Heart right ventricle (tissue), 16 donors: ENCODE data around the gene ALG12. TPM values are rescaled to one million over a fixed set of nuclear protein-coding genes. Genes with fewer than 3 reads are reported as not detected.

Experiments
- ATAC-seq, 8 donors: fragments of 200-7000 bp; cut with Tn5 transposase; one replicate each; pipeline ENCODE4 v1.9.1; 2020; ENCODE audit warnings: mild to moderate bottlenecking in 8 of 8, moderate library complexity in 8 of 8, moderate number of reproducible peaks in 1 of 8
- DNase-seq, 2 donors: peaks; one replicate each; pipeline ENCODE4 v3.0.0-alpha.2; 2020
- H3K27ac ChIP-seq, 10 donors: fragments of 200-600 bp; sonication (generic) in 2 of 10; one replicate each; pipeline versions ENCODE4 v1.5.0 to v1.8.0; 2020 to 2022; ENCODE audit warnings: mild to moderate bottlenecking in 3 of 10
- H3K27me3 ChIP-seq, 7 donors: fragments of 200-600 bp; one replicate each; pipeline ENCODE4 v1.8.0; 2021 to 2022; ENCODE audit warnings: mild to moderate bottlenecking in 2 of 7
- H3K36me3 ChIP-seq, 9 donors: fragments of 200-600 bp; sonication (generic) in 1 of 9; one replicate each; pipeline versions ENCODE4 v1.5.0 to v1.8.0; 2020 to 2022; ENCODE audit warnings: mild to moderate bottlenecking in 2 of 9
- H3K4me1 ChIP-seq, 9 donors: fragments of 200-600 bp; sonication (generic) in 1 of 9; one replicate each; pipeline versions ENCODE4 v1.5.0 to v1.8.0; 2020 to 2022; ENCODE audit warnings: mild to moderate bottlenecking in 4 of 9
- H3K4me3 ChIP-seq, 10 donors: fragments of 200-600 bp; sonication (generic) in 2 of 10; one replicate each; pipeline versions ENCODE4 v1.5.0 to v1.8.0; 2020 to 2022; ENCODE audit warnings: mild to moderate bottlenecking in 7 of 10, moderate library complexity in 2 of 10
- H3K9me3 ChIP-seq, 11 donors: fragments of 200-600 bp in 10 of 11; sonication (generic) in 2 of 11; one replicate each; pipeline versions ENCODE4 v1.5.0 to v1.8.0; 2013 to 2022; ENCODE audit warnings: mild to moderate bottlenecking in 2 of 11, control low read depth in 1 of 11, moderate library complexity in 1 of 11
- CTCF ChIP-seq, 9 donors: fragments of 200-600 bp; sonication (generic) in 2 of 9; IDR thresholded peaks; one replicate each; pipeline versions ENCODE4 v1.5.0 to v1.8.0; 2021 to 2022; ENCODE audit warnings: antibody characterized with exemption in 9 of 9, mild to moderate bottlenecking in 5 of 9, moderate library complexity in 1 of 9
- WGBS, 2 donors: extraction: QIAGEN DNeasy Blood & Tissue Kit; methylation state at CpG; one replicate each; pipeline ENCODE4 v1.1.7; 2013; ENCODE audit warnings: inconsistent platforms in 1 of 2; 5-methylcytosine and 5-hydroxymethylcytosine counted together
- intact Hi-C, 10 donors: fragments of 100-400 bp; cut with DNase I; formaldehyde crosslinking; loops; one replicate each; pipeline versions ENCODE4 v1.11.1 to v1.14.2; 2022
- polyA plus RNA-seq, 2 donors: library from polyadenylated mRNA; stranded (reverse); fragments of 200-250 nt; gene quantifications; one replicate each; pipeline ENCODE4 v1.2.3, GENCODE V29; 2013
- total RNA-seq, 10 donors: library from RNA; stranded (reverse); fragmentation: NEBNext Ultra II Directional in 3 of 10; extraction: Animal tissue kit (Norgen Biotek cat#: 25700) in 3 of 10; gene quantifications; one replicate each; pipeline versions ENCODE4 v1.2.1 to v1.2.4, GENCODE V29; 2021 to 2023
- donor health status: Arrhythmogenic right ventricular cardiomyopathy.
- donor health status: ischemic (EF 13 %, LVEDD 7.1; RV severe dilation, severe dysfunction).
- donor health status: healthy with polysubstance abuse.
- donor health status: DM: no; HTN: yes; CAD: no.
- donor health status: DM: no; HTN: no; CAD: no.
- donor health status: ischemic (EF 25% LVEDD 6.9; RV normal size, moderate dysfunction).
- donor health status: ischemic (EF 25% LVEDD 5.7; RV mildly dilated, moderate dysfunction).
- donor health status: healthy.
- donor health status: DM: yes; HTN: yes; CAD: no.
- donor health status: Ischemic cardiomyopathy.
- donor health status: ischemic (EF 35%, LVEDD 5.7; RV mildly dilated, moderate dysfunction).
- donor health status: nonischemic (EF 11% LVEDD 7.7; RV severe dilation, severe dysfunction).
- donor health status: DM: yes; HTN: yes; CAD: no.
- donor health status: PGD.
- donor health status: ischemic (EF 29% LVEDD 5.4; RV normal size, mild dysfunction).
- donor health status: nonischemic (EF 23%, LVEDD 6.1; RV moderate dilation, normal function).

The ALG12 gene
- total and polyA plus RNA-seq, 12 donors: 9.6 to 19.8 (median 14.1) TPM

GRCh38 chr22:49954354-49954753, 36.1 kb upstream of the ALG12 start:
- Histone ChIP-seq H3K36me3 (no peaks in the 10 kb centered on the region), H3K27ac (peak overlapping the region; percentile 27 to 93 (median 84)), H3K9me3 (no peaks in the 10 kb centered on the region), H3K4me3 (no peak overlapping the region), H3K4me1 (peaks cover 26 to 54% (median 43%) of the 10 kb centered on the region in 9 donors), H3K27me3 (no peaks in the 10 kb centered on the region)
- peak; percentile 68 to 90 (median 79) for ATAC-seq
- peak in 1 of 2 donors; percentile 73 for DNase-seq
- no peak for TF ChIP-seq CTCF (IDR thresholded peaks at IDR 0.05)
- intact Hi-C loops: no loop called here
- WGBS, 2 donors: 55 to 58% methylated on average over 8 of the region's 8 CpGs

GRCh38 chr22:49953680-49954344, 35.6 kb upstream of the ALG12 start:
- H3K9me3 ChIP-seq: no peaks in the 10 kb centered on the region
- H3K27me3 ChIP-seq: no peaks in the 10 kb centered on the region
- DNase-seq (peak in 1 of 2 donors; percentile 25), ATAC-seq (peak; percentile 9 to 54 (median 42))
- WGBS, 2 donors: 40 to 63% methylated on average over 18 of the region's 18 CpGs
- intact Hi-C loops: no loop called here
- H3K4me3 ChIP-seq: no peak overlapping the region
- peak overlapping the region; percentile 27 to 93 (median 84) for H3K27ac ChIP-seq
- no peaks in the 10 kb centered on the region for H3K36me3 ChIP-seq
- H3K4me1 ChIP-seq: peaks cover 24 to 55% (median 38%) of the 10 kb centered on the region in 9 donors
- no peak for TF ChIP-seq CTCF (IDR thresholded peaks at IDR 0.05)

- H3K4me3 ChIP-seq: no peak overlapping the region
- 68 to 75% methylated on average over 20 of the region's 20 CpGs for WGBS, 2 donors
- peaks cover 24 to 59% (median 38%) of the 10 kb centered on the region in 9 donors for H3K4me1 ChIP-seq
- H3K9me3 ChIP-seq: no peaks in the 10 kb centered on the region
- peak in 1 of 2 donors; percentile 42 for DNase-seq
- peak overlapping the region in 9 of 10 donors; percentile 53 to 93 (median 87) for H3K27ac ChIP-seq
- H3K27me3 ChIP-seq: no peaks in the 10 kb centered on the region
- ATAC-seq: peak in 4 of 8 donors; percentile 2 to 11 (median 6)
- intact Hi-C loops: no loop called here
- H3K36me3 ChIP-seq: no peaks in the 10 kb centered on the region
- no peak for TF ChIP-seq CTCF (IDR thresholded peaks at IDR 0.05)
Observed at GRCh38 chr22:49953027-49953679, 34.9 kb upstream of the ALG12 start.

GRCh38 chr22:49951986-49952896, 34.0 kb upstream of the ALG12 start:
- intact Hi-C loops: no loop called here
- Histone ChIP-seq H3K4me1 (peaks cover 24 to 59% (median 38%) of the 10 kb centered on the region in 9 donors), H3K27me3 (no peaks in the 10 kb centered on the region), H3K4me3 (no peak overlapping the region), H3K9me3 (no peaks in the 10 kb centered on the region), H3K27ac (peak overlapping the region in 2 of 10 donors; percentile 87 to 92), H3K36me3 (no peaks in the 10 kb centered on the region)
- no peak for DNase-seq
- 78 to 80% methylated on average over 24 of the region's 24 CpGs for WGBS, 2 donors
- no peak for ATAC-seq
- no peak for TF ChIP-seq CTCF (IDR thresholded peaks at IDR 0.05)
